Vagina (tissue), 2 donors: Measurements from ENCODE around the gene MTHFSD.

Experiments
- POLR2A ChIP-seq, 2 donors: fragments of 450-650 bp; IDR thresholded peaks; one replicate each; pipeline ENCODE4 v1.6.1; 2017; ENCODE audit warnings: antibody characterized with exemption in 2 of 2, mild to moderate bottlenecking in 2 of 2, moderate library complexity in 2 of 2
- POLR2AphosphoS5 ChIP-seq, 2 donors: sonication (generic); formaldehyde crosslinking; IDR thresholded peaks; one replicate each; pipeline ENCODE4 v1.9.0; 2017; ENCODE audit warnings: antibody characterized with exemption in 2 of 2, mild to moderate bottlenecking in 2 of 2, low read depth in 1 of 2; ENCODE audit not compliant: insufficient read depth in 1 of 2
- TF ChIP-seq, protein P1 (sequence below), 3 experiments: fragments of 450-650 bp in 2 of 3; fragments of 200-600 bp in 1 of 3; sonication (generic) in 1 of 3; IDR thresholded peaks; one replicate each; pipeline ENCODE4 v1.5.1; 2017 to 2019; ENCODE audit warnings: antibody characterized with exemption in 3 of 3, mild to moderate bottlenecking in 2 of 3, moderate library complexity in 2 of 3

DNA sequence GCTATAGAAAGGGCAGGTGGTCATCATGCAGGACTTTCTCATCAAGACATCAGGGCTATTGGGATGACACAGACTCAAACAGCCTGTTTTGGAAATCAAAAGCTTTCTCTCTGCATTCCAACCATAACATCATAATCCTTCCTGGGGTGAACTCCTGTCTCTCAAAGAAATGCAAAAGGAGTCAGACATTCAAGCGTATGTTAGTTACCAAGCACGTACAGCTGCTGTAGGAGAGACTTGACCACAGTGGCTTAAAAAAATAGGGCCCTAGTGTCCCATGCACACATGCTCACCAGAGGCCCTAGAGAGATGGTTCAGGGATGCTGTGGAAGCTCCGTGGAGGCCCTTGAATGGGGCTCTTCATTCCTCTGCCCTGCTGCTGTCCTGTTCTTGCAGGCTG, 69.3 kb downstream of the MTHFSD start:
- TF ChIP-seq, protein P1, sequence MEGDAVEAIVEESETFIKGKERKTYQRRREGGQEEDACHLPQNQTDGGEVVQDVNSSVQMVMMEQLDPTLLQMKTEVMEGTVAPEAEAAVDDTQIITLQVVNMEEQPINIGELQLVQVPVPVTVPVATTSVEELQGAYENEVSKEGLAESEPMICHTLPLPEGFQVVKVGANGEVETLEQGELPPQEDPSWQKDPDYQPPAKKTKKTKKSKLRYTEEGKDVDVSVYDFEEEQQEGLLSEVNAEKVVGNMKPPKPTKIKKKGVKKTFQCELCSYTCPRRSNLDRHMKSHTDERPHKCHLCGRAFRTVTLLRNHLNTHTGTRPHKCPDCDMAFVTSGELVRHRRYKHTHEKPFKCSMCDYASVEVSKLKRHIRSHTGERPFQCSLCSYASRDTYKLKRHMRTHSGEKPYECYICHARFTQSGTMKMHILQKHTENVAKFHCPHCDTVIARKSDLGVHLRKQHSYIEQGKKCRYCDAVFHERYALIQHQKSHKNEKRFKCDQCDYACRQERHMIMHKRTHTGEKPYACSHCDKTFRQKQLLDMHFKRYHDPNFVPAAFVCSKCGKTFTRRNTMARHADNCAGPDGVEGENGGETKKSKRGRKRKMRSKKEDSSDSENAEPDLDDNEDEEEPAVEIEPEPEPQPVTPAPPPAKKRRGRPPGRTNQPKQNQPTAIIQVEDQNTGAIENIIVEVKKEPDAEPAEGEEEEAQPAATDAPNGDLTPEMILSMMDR (IDR thresholded peaks at IDR 0.05), result no peak
- TF ChIP-seq POLR2A (IDR thresholded peaks at IDR 0.05) (no peak), POLR2AphosphoS5 (IDR thresholded peaks at IDR 0.05; ENCODE audit: insufficient read depth in 1 of 2, low read depth in 1 of 2) (no peak)
